Activated CD4-positive, alpha-beta T cell treated with anti-CD3 and anti-CD28 coated beads, Interleukin-2, amount 50 U/mL, for 48 hours (primary cell): Measurements from ENCODE around the gene UST.

Source experiments
- DNase-seq, 2 experiments: peaks; one replicate each; pipeline ENCODE4 v3.0.0-alpha.2; 2020

UST gene

DNA sequence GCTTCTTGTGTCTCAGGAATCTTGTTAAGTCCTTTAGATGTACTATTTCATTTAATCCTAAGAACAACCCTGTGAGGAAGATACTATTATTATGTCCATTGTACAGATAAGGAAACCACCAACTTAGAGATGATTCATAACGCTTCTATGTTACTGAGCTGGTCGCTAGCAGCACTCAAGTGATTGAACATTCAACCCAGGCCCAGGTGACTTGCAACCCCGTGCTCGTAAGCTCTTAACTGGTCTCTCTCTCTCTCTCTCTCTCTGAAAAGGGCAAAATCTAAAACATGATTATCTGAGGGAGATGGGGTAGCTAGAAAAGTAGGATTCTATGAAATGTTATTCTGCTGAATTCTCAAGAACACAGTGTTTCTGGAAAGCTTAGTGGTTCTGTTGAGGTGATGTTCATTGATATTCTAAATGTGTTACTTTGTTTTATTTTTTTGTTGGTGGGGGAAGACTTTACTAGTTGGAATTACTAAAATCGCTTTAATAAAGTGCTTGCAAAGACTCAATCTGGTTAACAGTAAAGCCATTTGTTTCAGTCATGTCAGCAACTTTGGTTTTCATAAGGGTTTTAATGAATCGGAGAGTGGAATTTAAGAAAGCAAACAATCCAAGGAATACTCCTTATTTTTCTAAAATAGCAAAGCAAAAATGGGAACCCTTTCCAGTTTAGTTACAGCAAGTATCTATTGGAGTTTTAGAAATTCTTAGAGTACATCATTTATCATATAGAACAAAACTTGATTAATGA is 305.7 kb downstream of the UST start:
- DNase-seq: no peak

DNA sequence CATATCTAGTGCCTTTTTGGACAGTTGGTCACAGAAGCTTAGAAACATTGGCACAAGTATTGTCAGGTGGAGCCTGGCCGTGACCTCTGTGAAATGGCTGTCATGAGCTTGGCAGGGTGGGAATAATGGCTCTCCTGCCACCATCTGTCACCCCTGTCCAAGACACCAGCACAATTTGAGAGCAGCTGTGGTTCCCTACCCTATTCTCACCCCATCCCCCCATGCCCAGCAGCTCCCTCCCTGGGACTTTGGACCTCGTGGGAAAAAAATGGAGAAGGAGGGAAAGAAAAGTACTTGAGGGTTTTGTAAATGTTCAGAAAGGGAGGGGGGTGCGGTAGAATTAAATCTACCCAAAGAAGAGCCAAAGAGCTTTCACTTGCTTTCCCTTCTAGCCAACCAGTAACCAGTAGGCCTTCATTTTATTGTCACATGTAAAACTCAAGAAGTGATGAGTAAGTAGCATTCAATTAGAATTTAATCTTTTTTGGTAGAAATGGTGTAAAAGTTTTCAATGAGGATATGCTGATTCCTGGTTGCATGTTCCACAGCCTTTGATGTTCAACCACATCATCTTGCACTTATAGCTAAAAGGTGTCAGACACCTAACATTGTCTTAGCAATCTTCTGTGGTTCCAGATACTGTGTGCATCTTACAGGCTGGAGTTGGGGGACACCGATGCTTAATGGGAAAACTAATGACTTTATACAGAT is 307.2 kb downstream of the UST start:
- DNase-seq: no peak

DNA sequence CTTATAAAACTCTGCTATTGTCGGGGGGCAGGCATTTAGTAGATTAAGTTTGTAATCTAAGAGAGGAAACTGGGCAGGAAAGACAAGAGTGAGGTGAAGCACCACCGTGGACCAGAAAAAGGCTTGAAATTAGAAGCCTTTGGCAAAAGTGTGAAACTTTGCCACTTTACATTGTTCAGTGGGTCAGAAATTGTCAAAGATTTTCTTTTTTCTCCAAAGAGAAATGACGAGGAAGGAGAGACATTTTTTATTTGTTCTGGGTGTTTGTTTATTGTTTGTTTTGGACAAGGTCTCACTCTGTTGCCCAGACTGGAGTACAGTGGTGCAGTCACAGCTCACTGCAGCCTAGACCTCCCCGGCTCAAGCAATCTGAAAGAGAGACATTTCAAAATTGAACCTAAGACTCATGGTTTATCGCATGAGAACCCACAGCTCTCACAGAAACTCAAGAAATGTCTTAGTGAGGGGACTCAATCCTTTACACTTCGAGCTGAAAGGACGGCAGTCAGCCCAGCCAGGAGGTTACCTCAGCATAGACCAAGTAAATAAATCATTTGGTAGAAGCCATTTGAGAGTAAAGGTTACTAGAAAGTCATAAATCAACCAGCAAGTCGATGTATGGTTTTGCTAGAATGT is 307.8 kb downstream of the UST start:
- no peak for DNase-seq

DNA sequence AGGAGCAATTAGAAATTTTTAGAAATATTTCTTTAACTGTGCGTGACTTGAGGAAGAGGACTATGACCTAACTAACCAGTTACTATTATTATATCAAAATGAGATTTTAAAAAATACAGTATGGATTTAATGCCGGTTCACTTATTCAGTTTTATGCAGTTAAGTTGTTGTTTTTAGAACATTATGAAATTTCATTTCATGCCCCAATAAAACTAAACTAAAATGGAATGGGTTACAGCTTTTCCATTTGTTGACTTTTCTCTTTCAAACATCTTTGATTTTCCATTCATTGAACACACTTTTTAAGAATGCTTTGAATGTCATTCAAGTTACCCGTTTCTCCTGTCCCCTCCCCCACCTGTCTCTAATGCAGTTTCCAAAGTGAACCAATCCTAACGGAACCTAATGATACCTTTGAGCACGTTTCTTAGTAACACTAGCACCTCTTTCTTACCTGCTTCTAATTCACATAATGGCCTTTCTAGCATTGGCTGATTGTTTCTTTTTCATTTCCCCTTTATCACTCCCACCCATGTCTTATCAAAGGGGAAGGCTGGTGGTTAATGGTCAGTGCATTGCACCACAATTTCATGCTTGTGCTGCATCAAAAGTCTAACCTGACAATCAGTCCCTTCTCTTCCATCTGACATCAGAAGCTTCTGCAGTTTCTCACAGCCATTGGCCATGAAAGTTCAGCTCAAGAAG is 308.5 kb downstream of the UST start:
- DNase-seq: no peak

DNA sequence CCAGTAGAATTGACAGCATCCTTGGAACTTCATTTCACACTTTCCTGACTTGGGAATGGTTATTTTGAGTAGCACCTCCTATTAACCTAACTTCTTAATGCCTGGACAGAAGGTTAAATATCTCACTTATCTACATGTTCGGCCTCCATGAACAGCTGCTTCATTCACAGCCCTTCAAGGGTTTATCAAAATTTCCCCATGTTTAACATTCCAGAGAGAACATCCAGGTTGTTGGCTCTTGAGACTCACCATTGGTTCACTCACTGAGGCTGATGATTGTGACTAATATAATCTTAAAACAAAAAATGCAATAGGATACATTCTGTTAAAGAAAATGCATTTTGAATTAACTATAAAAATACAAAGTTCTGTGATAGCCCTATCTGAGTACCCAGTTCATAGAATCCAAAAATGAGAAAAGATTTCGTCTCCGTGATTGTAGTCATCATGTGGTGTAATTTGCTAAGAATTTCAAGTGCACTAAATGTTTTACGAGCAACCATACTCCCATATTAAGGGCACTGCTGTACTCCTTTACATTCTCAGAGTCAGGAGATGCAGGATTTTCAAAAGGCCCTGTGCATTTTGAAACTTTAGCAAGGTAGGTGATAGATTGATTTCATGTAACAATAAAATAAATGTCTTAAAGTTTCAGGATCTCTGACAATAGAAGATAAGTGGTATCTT is 310.1 kb downstream of the UST start:
- no peak for DNase-seq

DNA sequence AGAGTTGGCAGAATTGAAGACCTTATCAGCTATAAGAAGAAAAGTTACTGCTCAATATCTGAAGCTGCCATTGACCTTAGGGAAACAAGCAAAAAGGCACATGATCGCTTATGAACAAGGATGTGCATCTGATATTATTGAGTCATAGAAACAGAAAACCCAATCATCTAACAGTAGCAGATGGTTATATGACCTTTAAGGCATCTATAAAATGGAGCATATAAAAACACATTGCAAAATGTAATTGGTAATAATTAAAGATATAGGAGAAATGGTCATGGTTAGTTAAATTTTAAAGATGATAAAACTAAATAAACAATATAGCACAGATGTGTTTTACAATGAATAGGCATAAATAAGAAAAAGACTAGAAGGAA is 310.6 kb downstream of the UST start:
- no peak for DNase-seq

DNA sequence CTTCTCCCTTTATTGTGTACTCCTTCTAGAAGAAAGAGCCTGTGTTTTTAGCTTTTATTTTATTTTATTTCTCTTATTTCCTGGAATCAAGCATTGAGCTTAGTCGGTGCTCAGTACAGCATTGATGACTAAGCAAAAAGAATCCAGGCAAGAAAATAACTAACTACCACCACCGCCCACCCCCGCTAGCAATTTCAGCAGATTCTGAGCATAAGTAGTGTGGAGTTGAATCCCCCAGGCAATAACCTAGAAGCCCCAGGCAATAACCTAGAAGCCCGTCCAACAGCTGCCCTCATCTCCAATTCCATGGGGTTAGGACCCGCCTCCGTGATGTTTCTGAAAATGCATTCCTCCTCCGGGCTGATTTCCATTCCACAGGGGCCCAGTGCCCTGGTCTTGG is 312.7 kb downstream of the UST start:
- peak in 1 of 2 experiments; percentile 30 for DNase-seq

DNA sequence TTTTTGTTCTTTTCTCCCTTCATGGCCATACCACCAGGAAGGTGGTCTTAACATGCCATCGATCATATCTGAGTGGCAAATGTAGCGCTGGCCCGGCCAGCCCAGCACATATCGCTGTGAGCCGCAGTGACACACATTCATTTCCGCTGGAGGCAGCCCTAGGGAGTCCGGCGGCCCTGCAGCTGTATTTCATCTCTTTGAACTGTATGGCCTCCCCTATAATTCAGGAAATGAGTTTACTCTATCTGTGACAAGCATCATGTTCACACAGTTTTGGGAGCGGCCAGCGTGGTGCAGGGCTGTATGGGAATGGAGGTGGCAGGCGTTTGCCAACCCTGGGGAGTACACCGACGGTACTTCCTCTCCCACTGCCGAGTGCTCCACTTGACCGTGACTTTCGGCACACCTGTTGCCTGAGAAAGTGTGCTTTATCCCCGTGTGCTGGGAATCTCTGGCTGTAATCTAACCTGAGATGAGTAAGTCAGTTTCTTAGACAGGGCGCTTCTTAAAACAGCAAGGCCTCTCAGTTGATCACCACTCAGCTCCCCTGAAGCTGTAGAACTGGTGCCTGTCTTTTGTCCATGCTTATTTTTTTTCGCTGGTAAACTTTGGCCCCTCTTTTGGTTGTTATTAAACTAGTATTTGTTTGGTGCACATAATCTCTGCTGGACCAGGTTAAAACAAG is 313.6 kb downstream of the UST start:
- DNase-seq: peak; percentile 59 to 69

DNA sequence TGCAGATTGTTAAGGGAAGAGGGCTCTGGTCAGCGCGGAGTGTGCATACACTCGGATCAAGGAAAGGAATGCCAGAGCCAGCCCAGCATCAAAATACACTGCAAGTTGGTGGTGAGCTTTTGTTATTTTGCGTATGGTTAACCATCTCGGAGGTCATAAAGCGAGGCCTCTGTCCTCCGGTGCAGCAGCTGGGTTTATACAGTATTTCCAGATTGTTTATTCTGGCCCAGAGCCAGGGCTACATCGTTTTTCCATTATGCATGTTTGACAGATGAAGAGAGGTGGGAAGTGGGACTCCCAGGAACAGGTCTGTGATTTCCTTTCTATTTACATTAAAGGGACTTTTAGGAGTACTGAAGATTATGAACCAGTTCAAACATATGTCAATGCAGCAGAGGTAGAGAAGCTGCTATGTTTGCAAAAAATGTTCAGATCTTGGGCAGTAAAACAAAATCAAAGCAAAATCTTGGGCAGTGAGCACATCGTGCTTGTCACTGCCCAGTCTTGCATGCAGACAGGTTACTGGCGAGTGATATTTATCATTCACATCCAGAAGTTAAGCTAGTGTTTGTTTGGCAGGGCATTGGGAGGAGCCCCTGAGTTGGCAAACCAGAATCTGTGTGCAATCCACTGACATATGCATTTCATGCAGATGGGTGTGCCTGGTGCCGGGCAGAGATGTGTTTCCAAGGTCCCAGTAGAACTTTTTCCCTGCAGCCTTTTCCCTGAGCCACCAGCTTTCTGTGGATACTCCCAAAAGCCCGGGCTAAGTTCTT is 314.3 kb downstream of the UST start:
- no peak for DNase-seq

DNA sequence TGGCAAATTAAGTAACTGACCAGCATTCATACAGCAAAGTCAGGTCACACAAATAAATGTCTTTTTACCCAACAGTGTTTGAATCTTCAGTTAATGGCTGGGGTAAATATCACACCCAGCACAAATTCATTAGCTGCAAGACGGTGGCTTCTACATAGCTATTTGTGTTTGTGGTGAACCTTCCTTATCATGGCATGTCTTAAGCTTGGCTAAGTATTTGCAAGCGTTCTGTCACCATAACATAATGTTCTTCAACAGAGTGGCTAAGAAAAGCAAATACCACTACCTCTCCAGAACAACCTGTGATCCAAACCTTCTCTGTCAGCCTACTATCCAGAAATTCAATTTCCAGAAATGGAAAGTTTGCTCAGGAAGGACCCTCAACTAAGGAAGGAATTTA is 315.1 kb downstream of the UST start:
- no peak for DNase-seq

DNA sequence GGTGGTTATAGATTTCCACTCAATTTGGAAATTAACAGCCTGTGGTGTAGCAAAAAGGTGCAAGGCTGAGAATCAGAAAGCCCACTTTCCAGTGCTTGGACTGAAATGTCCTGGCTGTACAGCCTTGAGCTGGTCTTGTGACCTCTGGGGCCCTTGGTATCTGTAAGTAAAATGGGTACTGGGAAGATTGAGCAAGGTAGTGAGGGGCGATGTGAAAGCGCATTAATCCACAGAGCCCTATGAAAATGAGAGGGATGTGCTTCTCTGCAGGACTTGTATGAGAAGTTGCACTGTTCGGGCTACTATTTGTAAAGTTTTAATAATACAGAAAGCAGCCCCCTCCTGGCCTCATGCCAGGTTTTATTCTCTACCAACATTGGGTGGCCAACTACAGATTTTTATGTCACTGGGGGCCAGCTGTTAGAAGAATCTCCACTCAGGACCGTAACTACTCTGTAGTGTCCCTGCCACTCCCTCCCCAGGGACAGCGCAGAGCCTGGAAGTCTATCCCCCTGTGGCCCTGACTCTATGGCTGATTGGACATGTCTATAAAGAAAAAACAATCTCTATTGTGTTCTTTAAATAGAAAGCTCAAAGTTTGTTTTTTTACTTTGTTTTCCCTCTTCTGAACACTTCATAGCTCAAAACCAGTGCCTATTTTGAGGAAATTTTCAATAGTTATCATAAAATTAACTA is 316.0 kb downstream of the UST start:
- DNase-seq: no peak

DNA sequence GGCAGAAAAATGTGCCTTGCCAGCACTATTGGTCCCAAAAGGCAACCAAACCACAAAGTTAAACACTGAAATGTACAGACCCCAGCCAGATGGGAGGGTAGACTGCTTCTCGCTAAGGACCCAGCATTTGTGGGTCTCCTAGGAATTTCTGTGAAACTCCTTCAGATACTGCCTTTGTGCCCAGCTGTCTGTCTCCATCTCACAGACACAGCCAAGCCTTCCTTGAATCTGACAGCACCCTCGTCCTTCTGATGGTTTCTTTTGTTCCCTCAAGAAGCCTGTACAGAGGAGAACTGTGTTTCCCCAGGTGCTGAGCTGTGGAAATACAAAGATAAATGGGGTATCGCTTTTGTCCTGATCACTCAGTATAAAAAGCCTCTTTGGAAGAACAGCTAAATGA is 316.6 kb downstream of the UST start:
- DNase-seq: no peak

DNA sequence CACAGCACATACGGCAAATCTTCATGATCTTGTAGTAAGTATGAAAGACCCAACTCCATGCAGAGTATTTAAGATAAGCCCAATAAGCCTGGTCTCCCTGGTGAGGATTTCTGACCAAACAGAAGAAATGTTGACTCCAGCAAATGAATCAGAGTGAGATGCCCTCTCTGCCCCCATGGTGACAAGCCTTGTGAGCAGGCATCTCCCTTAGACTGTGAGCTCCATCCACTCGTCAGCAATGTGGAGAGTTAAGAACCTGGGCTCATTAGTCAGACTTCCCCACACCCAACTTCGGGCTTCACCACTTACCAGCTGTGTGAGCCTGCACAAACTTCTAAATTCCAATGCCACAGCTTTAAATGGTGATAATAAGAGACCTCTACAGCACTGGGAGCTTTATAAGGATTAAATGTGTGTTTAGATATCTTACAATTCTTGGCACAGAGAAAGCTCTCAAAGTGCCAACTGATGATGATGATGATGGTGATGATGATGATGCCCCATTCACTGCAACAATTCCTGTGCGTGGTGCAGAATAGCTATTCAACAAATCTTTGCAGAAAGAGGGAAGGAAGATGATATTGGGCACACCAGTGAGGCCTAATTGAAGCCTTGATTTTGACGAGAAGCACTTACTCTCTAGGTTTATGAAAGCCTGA is 317.3 kb downstream of the UST start:
- DNase-seq: no peak

DNA sequence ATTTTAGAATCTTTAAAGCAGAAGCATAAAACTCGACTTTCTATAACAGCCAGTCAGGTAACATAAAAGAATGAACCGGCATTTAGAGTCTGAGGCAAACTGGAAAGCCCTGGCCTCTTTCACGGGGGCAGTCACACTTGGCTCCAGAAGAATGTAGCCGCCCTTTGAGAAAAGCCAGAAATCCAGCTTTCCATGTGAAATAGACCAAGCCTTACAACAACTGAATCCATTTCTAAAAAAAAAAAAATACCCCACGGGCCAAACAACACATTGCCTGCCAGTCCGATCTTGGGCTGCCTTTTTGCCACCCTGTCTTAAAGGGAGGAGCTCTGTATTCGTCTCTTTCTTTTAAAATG is 317.8 kb downstream of the UST start:
- no peak for DNase-seq

DNA sequence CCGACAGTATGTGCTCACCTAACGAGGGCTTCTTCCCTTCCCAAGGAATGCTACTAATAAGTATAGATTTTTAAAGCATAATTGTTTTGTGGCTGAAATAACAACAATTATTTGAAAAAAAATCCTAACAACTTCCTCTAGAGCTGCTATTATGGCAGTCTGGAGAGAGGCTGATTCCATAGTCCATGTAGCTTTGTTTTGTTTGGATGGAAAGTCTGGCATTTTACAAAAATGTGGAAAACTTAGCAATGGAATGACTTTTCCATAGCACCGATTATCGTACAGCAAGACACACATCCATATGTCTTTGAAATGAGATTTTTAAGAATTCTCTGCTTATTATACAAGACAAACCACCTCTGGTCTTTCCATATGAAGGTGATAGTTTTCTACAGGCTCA is 318.3 kb downstream of the UST start:
- DNase-seq: no peak

DNA sequence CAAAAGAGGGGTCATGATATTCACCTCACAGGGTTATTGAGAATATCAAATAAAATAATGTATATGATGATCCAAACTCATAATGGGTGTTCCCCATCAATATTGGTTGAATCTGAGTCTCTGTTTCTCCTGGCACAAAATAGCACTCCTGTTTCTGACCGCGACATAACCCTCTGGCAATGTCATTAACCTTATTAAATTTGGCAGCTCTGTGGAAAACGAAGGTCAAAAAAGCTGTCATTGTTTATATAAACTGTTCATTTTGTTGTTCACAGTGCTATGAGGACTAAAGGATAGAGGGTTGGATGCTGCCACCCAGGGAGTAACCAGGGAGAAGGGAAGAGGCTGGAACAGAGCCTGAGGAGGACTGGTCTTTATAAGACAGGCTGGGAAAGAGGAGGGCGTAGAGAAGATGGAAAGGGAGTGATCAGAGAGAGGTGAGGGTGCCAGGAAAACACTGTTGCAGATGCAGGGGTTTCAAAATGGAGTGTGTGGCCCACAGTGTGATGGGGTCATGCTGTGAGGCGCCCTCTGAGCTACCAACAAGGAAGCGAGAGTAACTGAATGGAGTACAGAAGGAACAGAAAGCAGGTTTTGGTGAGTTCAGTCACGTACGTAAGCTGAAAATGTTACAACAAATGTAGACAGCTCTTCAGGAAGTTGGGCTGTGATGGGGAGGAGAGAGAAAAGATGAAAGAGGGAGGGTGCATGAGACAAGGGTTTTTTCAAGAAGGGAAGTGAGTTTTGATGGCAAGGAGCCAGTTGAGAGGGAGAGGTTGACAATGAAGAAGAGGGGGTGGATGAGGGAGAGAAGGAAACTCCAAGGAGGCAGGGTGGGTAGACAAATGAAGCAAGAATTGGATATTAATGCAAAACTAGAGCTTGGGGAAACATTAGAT is 319.1 kb downstream of the UST start:
- DNase-seq: peak in 1 of 2 experiments; percentile 46

DNA sequence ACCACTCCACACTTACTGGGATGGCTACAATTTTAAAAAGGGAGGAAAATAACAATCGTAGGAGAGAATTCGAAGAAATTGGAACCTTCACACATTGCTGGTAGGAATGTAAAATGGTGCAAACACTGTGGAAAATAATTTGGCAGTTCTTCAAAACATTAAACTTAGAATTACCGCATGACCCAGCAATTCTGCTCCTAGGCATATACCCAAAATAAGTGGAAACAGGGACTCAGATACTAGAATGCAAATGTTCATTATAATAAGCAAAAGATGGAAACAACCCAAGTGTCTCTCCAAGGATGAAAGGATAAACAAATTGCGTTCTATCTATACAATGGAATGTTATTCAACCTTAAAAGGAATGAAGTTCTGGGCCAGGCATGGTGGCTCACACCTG is 325.2 kb downstream of the UST start:
- DNase-seq: no peak

DNA sequence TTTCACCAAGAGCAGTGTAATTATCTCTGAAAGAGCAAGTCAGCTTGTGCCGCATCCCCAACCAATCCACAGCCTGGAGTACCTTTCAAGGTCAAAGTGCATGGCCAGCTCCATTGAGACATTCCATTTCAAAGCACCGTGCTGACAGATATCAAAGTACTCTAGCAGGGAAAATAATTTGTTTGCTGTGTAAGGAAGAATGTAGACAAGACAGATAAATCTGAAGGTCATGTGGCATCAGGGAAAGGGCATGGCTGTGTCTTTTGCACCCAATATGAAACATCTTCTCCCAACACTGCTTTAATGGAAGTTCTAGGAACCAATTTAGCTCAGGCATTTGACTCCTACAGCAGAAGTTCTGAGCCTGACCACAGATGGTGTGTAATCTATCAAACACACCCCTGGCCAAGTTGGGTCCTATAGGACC is 328.0 kb downstream of the UST start:
- no peak for DNase-seq
